ENCODE data around the gene RCSD1. TPM values are rescaled to one million over a fixed set of nuclear protein-coding genes. Genes with fewer than 3 reads are reported as not detected.

RCSD1 gene
- total RNA-seq, 4 donors from 2014 or later: 7.1 to 14.2 (median 10.8) TPM

GRCh38 chr1:167625040-167625823, 4.8 kb upstream of the RCSD1 start:
- no peaks in the 10 kb centered on the region for H3K9me3 ChIP-seq
- H3K4me3 ChIP-seq (replicated peaks in 1 of 3): no peak overlapping the region
- H3K27me3 ChIP-seq: no peaks in the 10 kb centered on the region
- DNase-seq: no peak
- no peaks in the 10 kb centered on the region for H3K36me3 ChIP-seq
- H3K4me1 ChIP-seq: peaks cover 0 to 4% of the 10 kb centered on the region in 2 donors
- H3K27ac ChIP-seq: no peak overlapping the region
- intact Hi-C loops (cut with DNase I): no loop called here
- TF ChIP-seq, protein P1, sequence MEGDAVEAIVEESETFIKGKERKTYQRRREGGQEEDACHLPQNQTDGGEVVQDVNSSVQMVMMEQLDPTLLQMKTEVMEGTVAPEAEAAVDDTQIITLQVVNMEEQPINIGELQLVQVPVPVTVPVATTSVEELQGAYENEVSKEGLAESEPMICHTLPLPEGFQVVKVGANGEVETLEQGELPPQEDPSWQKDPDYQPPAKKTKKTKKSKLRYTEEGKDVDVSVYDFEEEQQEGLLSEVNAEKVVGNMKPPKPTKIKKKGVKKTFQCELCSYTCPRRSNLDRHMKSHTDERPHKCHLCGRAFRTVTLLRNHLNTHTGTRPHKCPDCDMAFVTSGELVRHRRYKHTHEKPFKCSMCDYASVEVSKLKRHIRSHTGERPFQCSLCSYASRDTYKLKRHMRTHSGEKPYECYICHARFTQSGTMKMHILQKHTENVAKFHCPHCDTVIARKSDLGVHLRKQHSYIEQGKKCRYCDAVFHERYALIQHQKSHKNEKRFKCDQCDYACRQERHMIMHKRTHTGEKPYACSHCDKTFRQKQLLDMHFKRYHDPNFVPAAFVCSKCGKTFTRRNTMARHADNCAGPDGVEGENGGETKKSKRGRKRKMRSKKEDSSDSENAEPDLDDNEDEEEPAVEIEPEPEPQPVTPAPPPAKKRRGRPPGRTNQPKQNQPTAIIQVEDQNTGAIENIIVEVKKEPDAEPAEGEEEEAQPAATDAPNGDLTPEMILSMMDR (IDR thresholded peaks at IDR 0.05): no peak
- TF ChIP-seq POLR2A (IDR thresholded peaks at IDR 0.05): no peak
- 98 to 100% methylated on average over 2 of the region's 2 CpGs for WGBS, 2 donors

DNA sequence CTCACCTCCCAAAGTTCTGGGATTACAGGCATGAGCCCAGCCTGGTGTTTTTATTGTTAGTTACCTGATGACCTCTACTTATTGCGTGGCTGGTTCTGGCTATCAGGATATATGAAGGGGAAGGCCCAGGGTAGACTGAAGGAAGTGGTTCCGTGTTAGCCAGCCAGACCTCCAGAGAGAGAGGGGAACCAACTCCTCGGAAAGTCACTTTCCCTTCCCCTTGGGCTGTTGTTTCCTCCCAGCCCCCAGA, 2.5 kb upstream of the RCSD1 start:
- 82 to 86% methylated on average over 3 of the region's 3 CpGs for WGBS, 2 donors
- H3K4me1 ChIP-seq: peaks cover 0 to 4% of the 10 kb centered on the region in 2 donors
- H3K4me3 ChIP-seq (replicated peaks in 1 of 3): no peak overlapping the region
- no peaks in the 10 kb centered on the region for H3K9me3 ChIP-seq
- H3K27ac ChIP-seq: no peak overlapping the region
- H3K27me3 ChIP-seq: no peaks in the 10 kb centered on the region
- intact Hi-C loops (cut with DNase I): no loop called here
- no peaks in the 10 kb centered on the region for H3K36me3 ChIP-seq
- no peak for DNase-seq
- TF ChIP-seq, protein P1 (IDR thresholded peaks at IDR 0.05): no peak
- TF ChIP-seq POLR2A (IDR thresholded peaks at IDR 0.05): no peak

DNA sequence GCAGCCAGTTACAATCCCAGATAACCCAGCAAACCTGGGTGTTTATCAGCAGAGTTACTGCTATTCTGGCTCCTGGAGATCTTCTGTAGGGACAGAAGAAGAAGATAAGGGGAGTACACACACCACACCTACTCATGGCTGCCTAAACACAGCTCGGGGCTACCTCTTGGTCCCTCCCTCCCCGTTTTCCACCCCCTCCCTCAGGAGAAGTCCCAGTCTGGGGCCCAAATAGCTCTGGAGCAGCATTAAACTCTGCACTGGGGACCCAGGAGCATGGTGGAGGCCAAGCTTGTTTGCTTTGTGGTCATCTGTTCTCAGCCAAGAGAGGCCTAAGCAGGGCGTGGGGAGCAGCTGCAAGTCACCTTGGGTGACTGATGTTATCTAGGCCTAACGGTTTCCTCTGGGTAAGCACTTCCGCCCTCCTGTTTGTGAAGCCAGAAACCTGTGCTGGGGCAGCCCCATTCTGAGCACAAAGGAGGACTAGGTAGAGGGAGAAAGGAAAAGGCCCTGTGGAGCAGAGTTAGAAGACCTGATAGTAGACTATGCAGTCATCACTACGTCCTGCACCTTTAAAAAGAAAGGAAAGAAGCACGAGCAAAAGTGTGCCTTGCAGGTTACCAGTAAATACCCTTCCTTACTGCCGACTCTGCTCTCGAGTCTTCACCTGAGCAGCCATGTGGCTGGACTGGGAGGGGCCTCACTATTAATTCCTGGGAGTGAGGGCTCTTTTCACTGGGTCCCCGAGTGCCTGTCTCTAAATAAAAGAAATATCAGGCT, 2.0 kb upstream of the RCSD1 start:
- Histone ChIP-seq H3K9me3 (no peaks in the 10 kb centered on the region), H3K36me3 (no peaks in the 10 kb centered on the region), H3K4me1 (peaks cover 0 to 4% of the 10 kb centered on the region in 2 donors), H3K27me3 (no peaks in the 10 kb centered on the region), H3K27ac (no peak overlapping the region), H3K4me3 (replicated peaks in 1 of 3) (no peak overlapping the region)
- intact Hi-C loops (cut with DNase I): no loop called here
- WGBS, 2 donors: 66 to 79% methylated on average over 10 of the region's 10 CpGs
- no peak for TF ChIP-seq POLR2A (IDR thresholded peaks at IDR 0.05)
- TF ChIP-seq, protein P1 (IDR thresholded peaks at IDR 0.05): no peak
- DNase-seq: no peak

DNA sequence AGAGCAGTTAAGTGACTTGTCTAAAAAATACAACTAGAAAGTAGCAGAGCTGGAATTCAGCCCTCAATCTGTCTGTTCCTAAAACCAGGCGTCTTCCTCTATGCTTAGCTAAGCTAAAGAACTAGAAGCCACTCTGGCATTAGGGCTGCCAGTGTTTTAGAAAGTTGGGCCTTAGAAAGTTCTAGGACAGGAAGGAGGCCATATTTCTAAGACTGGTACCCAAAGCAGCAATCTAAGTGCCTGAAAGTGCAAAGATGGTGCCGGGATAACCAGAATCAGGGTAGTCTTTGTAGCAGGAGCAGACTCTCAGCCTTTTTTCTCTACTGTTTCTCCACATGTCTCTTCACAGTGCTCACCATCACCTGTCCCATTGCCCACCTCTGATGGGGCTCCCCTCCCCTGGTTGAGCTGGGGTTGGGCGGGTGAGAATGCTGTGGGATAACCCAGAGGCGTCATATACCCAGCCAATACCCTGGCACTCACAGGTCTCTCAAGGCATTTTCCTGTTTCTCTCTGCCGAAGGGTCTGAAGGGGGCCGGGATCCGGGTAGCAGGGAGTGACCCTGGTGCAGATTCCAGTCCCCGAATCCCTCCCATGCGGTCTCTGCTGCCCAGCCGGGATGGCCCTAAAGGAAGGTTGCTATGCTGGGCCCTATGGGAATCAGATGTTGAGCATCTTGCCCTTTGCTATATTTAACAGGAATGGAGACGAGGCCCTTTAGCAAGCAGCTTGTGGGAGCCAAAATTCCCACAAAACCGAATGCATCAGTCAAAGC, 1.1 kb upstream of the RCSD1 start:
- Histone ChIP-seq H3K27me3 (no peaks in the 10 kb centered on the region), H3K4me1 (peaks cover 0 to 4% of the 10 kb centered on the region in 2 donors), H3K4me3 (replicated peaks in 1 of 3) (no peak overlapping the region), H3K36me3 (no peaks in the 10 kb centered on the region), H3K9me3 (no peaks in the 10 kb centered on the region), H3K27ac (peak overlapping the region in 2 of 3 donors; percentile 47 to 82)
- intact Hi-C loops (cut with DNase I): no loop called here
- WGBS, 2 donors: 76 to 82% methylated on average over 12 of the region's 12 CpGs
- no peak for DNase-seq
- TF ChIP-seq POLR2A (IDR thresholded peaks at IDR 0.05): no peak
- TF ChIP-seq, protein P1 (IDR thresholded peaks at IDR 0.05): no peak

All from thyroid gland (tissue), 4 donors.